Breast epithelium (tissue), 3 donors: ENCODE measurements around the gene NCAM2.

Experiments used
- POLR2AphosphoS5 ChIP-seq, 3 donors: sonication (generic); formaldehyde crosslinking; IDR thresholded peaks; one replicate each; pipeline ENCODE4 v1.6.1; 2017; ENCODE audit warnings: antibody characterized with exemption in 3 of 3
- TF ChIP-seq, protein P1 (sequence below), 3 donors: fragments of 450-650 bp; IDR thresholded peaks; one replicate each; pipeline ENCODE4 v1.5.1; 2016 to 2017; ENCODE audit warnings: antibody characterized with exemption in 3 of 3, mild to moderate bottlenecking in 3 of 3, moderate library complexity in 3 of 3

DNA sequence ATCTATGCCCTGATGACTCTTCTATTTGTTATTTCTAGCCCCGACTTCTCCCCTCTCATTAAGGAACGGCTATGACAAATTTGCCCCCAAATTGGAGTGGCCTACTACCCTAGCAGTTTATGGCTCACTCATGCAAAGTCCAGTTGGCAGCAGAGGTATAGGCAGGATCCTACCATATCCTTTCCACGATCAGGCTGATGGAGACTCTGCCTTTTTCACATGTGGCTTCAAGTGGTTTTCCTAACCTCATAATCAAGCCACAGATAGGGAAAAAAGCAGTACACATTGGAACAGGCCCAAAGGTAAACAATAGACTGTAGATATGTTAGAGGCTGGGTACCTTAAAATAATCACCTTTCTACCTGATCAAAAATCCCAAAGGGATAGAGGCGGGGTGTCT lies 292.5 kb downstream of the NCAM2 start:
- TF ChIP-seq, protein P1, sequence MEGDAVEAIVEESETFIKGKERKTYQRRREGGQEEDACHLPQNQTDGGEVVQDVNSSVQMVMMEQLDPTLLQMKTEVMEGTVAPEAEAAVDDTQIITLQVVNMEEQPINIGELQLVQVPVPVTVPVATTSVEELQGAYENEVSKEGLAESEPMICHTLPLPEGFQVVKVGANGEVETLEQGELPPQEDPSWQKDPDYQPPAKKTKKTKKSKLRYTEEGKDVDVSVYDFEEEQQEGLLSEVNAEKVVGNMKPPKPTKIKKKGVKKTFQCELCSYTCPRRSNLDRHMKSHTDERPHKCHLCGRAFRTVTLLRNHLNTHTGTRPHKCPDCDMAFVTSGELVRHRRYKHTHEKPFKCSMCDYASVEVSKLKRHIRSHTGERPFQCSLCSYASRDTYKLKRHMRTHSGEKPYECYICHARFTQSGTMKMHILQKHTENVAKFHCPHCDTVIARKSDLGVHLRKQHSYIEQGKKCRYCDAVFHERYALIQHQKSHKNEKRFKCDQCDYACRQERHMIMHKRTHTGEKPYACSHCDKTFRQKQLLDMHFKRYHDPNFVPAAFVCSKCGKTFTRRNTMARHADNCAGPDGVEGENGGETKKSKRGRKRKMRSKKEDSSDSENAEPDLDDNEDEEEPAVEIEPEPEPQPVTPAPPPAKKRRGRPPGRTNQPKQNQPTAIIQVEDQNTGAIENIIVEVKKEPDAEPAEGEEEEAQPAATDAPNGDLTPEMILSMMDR (IDR thresholded peaks at IDR 0.05): no peak
- TF ChIP-seq POLR2AphosphoS5 (IDR thresholded peaks at IDR 0.05): no peak
